Ovary (tissue), 9 donors: ENCODE data around the gene SOCS1. TPM values are rescaled to one million over a fixed set of nuclear protein-coding genes. Genes with fewer than 3 reads are reported as not detected.
"Not testable (repeated sequence)": the region's sequence is repeated elsewhere in the genome, so short reads cannot be mapped to it uniquely, and the experiment has no call there.

ENCODE experiments used
- DNase-seq, 5 donors: peaks; one replicate each; pipeline ENCODE4 v3.0.0-alpha.2; 2019 to 2020
- H3K27ac ChIP-seq, 2 donors: fragments of 200-600 bp; one replicate each; pipeline versions ENCODE4 v1.5.1 to v1.8.0; 2019 to 2022
- H3K27me3 ChIP-seq: fragments of 200-600 bp; one replicate; pipeline ENCODE4 v1.8.0; 2022
- H3K36me3 ChIP-seq: fragments of 200-600 bp; sonication (generic); one replicate; pipeline ENCODE4 v1.5.1; 2019
- H3K4me1 ChIP-seq: one replicate; pipeline ENCODE4 v1.8.1; 2013; ENCODE audit warnings: mild to moderate bottlenecking, moderate library complexity; ENCODE audit not compliant: insufficient read depth
- H3K4me3 ChIP-seq: fragments of 200-600 bp; sonication (generic); one replicate; pipeline ENCODE4 v1.5.1; 2017
- H3K9me3 ChIP-seq, 2 donors: fragments of 200-600 bp in 1 of 2; sonication (generic) in 1 of 2; one replicate each; pipeline versions ENCODE4 v1.5.1 to v1.8.1; 2013 to 2019; ENCODE audit warnings: mild to moderate bottlenecking in 1 of 2, moderate library complexity in 1 of 2
- CTCF ChIP-seq, 3 donors: fragments of 450-650 bp in 2 of 3; fragments of 200-600 bp in 1 of 3; IDR thresholded peaks; one replicate each; pipeline versions ENCODE4 v1.5.1 to v1.8.0; 2016 to 2022; ENCODE audit warnings: antibody characterized with exemption in 3 of 3, mild to moderate bottlenecking in 1 of 3
- EP300 ChIP-seq: sonication (generic); formaldehyde crosslinking; IDR thresholded peaks from one replicate; pipeline ENCODE4 v1.6.1; 2017; ENCODE audit warnings: antibody characterized with exemption
- POLR2A ChIP-seq: fragments of 450-650 bp; IDR thresholded peaks from one replicate; pipeline ENCODE4 v1.6.1; 2017; ENCODE audit warnings: antibody characterized with exemption, mild to moderate bottlenecking, moderate library complexity
- WGBS, 3 donors: extraction: QIAGEN DNeasy Blood & Tissue Kit in 1 of 3; methylation state at CpG; one replicate each; pipeline versions ENCODE4 v1.1.5 to v1.1.7; 2013 to 2017; 5-methylcytosine and 5-hydroxymethylcytosine counted together
- intact Hi-C, 4 donors: fragments of 100-400 bp; cut with DNase I; formaldehyde crosslinking; loops; one replicate each; pipeline versions ENCODE4 v1.11.0 to v1.15.1; 2022 to 2023
- polyA plus RNA-seq, 2 donors: library from polyadenylated mRNA; stranded (reverse); fragments of 200-250 nt in 1 of 2; fragments of 350-450 nt in 1 of 2; fragmentation: Illumina TruSeq in 1 of 2; extraction: RNeasy Lipid Tissue Mini Kit (QIAGEN cat#74804) in 1 of 2; gene quantifications; one replicate each; pipeline ENCODE4 v1.2.3, GENCODE V29; 2013 to 2014
- total RNA-seq, 7 donors: library from RNA; depleted of rRNA in 2 of 7; stranded (reverse); fragments of >200 nt in 2 of 7; fragmentation: NEBNext Ultra II Directional in 3 of 7; extraction: Animal tissue kit (Norgen Biotek cat#: 25700) in 3 of 7; gene quantifications; one replicate each; pipeline versions ENCODE4 v1.1.0 to v1.2.4, GENCODE V29; 2016 to 2023
- donor health status: DM: no; HTN: no; CAD: no; lungs with moderate emphysema.
- donor health status: DM: no; HTN: no; CAD: no.
- donor health status: Bipolar disorder and iron deficiency.
- donor health status: DM: yes; HTN: yes; CAD: no.
- donor health status: DM: no; HTN: no; CAD: no.
- donor health status: DM: yes; HTN: yes; CAD: no.

SOCS1 gene
- total and polyA plus RNA-seq, 9 donors: 1.1 to 42.7 (median 8.3) TPM

- DNase-seq: no peak
- no peak for TF ChIP-seq POLR2A
- no peak for TF ChIP-seq EP300
- TF ChIP-seq CTCF (IDR thresholded peaks at IDR 0.05): no peak
- no peak overlapping the region for H3K27ac ChIP-seq
- H3K4me1 ChIP-seq: no peaks in the 10 kb centered on the region
- 72 to 85% (median 78%) methylated on average over 5 of the region's 5 CpGs for WGBS, 3 donors
- no peaks in the 10 kb centered on the region for H3K9me3 ChIP-seq
- H3K36me3 ChIP-seq: no peaks in the 10 kb centered on the region
- intact Hi-C loops: no loop called here
- no peak overlapping the region for H3K4me3 ChIP-seq
- H3K27me3 ChIP-seq: no peaks in the 10 kb centered on the region
Observed at GRCh38 chr16:11229432-11229831, 26.6 kb downstream of the SOCS1 start.

- H3K27ac ChIP-seq: no peak overlapping the region
- H3K9me3 ChIP-seq: no peaks in the 10 kb centered on the region
- no peak for DNase-seq
- no peaks in the 10 kb centered on the region for H3K36me3 ChIP-seq
- no peak overlapping the region for H3K4me3 ChIP-seq
- intact Hi-C loops: no loop called here
- peaks cover 3% of the 10 kb centered on the region for H3K4me1 ChIP-seq
- TF ChIP-seq POLR2A (no peak), CTCF (IDR thresholded peaks at IDR 0.05) (no peak), EP300 (no peak)
- WGBS, 3 donors: 76 to 86% (median 81%) methylated on average over 16 to 18 of the region's 18 CpGs
- H3K27me3 ChIP-seq: no peaks in the 10 kb centered on the region
Observed at GRCh38 chr16:11225677-11226549, 30.1 kb downstream of the SOCS1 start.

- Histone ChIP-seq H3K4me3 (no peak overlapping the region), H3K9me3 (no peaks in the 10 kb centered on the region), H3K27me3 (no peaks in the 10 kb centered on the region), H3K4me1 (peaks cover 10% of the 10 kb centered on the region), H3K27ac (no peak overlapping the region), H3K36me3 (no peaks in the 10 kb centered on the region)
- intact Hi-C loops: no loop called here
- TF ChIP-seq CTCF (IDR thresholded peaks at IDR 0.05) (no peak), POLR2A (no peak)
- DNase-seq: no peak
- WGBS, 3 donors: 58 to 64% (median 62%) methylated on average over 21 of the region's 21 CpGs
Observed at GRCh38 chr16:11224894-11225676, 30.9 kb downstream of the SOCS1 start.

GRCh38 chr16:11224096-11224893, 31.7 kb downstream of the SOCS1 start:
- Histone ChIP-seq H3K27me3 (no peaks in the 10 kb centered on the region), H3K4me1 (peaks cover 11% of the 10 kb centered on the region), H3K27ac (no peak overlapping the region), H3K36me3 (no peaks in the 10 kb centered on the region), H3K9me3 (no peaks in the 10 kb centered on the region), H3K4me3 (no peak overlapping the region)
- peak in 1 of 5 donors; percentile 32 for DNase-seq
- WGBS, 3 donors: 72 to 77% (median 76%) methylated on average over 24 of the region's 24 CpGs
- TF ChIP-seq CTCF (IDR thresholded peaks at IDR 0.05) (no peak), POLR2A (no peak), EP300 (no peak)
- intact Hi-C loops: no loop called here

GRCh38 chr16:11220507-11220906, 35.5 kb downstream of the SOCS1 start:
- H3K27ac ChIP-seq, H3K36me3 ChIP-seq, H3K27me3 ChIP-seq, H3K4me3 ChIP-seq, intact Hi-C loops, H3K9me3 ChIP-seq: not testable (repeated sequence)
- DNase-seq: peak in 1 of 5 donors; percentile 62
- 8 to 34% (median 18%) methylated on average over 2 of the region's 2 CpGs for WGBS, 3 donors
- H3K4me1 ChIP-seq: peaks cover 11% of the 10 kb centered on the region
